Liver (tissue), 3 donors: Measurements from ENCODE around the gene PTPN20.

ENCODE experiments used
- ATF3 ChIP-seq: IDR thresholded peaks from 2 replicates; pipeline ENCODE4 v1.6.1; 2016; ENCODE audit warnings: antibody characterized with exemption
- FOXA1 ChIP-seq: IDR thresholded peaks from 2 replicates; pipeline ENCODE4 v1.6.1; 2016; ENCODE audit warnings: antibody characterized with exemption
- FOXA2 ChIP-seq: IDR thresholded peaks from 2 replicates; pipeline ENCODE4 v1.6.1; 2016; ENCODE audit warnings: antibody characterized with exemption
- GABPA ChIP-seq, 2 donors: IDR thresholded peaks in 1 of 2; conservative IDR thresholded peaks in 1 of 2; 2 replicates each; pipeline ENCODE4 v1.6.1; 2016; ENCODE audit warnings: antibody characterized with exemption in 2 of 2, mild to moderate bottlenecking in 1 of 2, moderate library complexity in 1 of 2
- HNF4G ChIP-seq: IDR thresholded peaks from 2 replicates; pipeline ENCODE4 v1.6.1; 2016; ENCODE audit warnings: antibody characterized with exemption
- JUND ChIP-seq, 2 donors: IDR thresholded peaks; 2 replicates each; pipeline ENCODE4 v1.6.1; 2016; ENCODE audit warnings: antibody characterized with exemption in 2 of 2
- MAX ChIP-seq: IDR thresholded peaks from 2 replicates; pipeline ENCODE4 v1.6.1; 2016; ENCODE audit warnings: antibody characterized with exemption
- NR2F2 ChIP-seq: IDR thresholded peaks from 2 replicates; pipeline ENCODE4 v1.6.1; 2016; ENCODE audit warnings: antibody characterized with exemption
- RAD21 ChIP-seq, 2 donors: IDR thresholded peaks; 2 replicates each; pipeline ENCODE4 v1.6.1; 2016; ENCODE audit warnings: antibody characterized with exemption in 2 of 2, mild to moderate bottlenecking in 2 of 2
- TAF1 ChIP-seq: conservative IDR thresholded peaks from 2 replicates; pipeline ENCODE4 v1.6.1; 2016; ENCODE audit warnings: antibody characterized with exemption, mild to moderate bottlenecking
- ZBTB33 ChIP-seq: IDR thresholded peaks from 2 replicates; pipeline ENCODE4 v1.6.1; 2016; ENCODE audit warnings: antibody characterized with exemption
- TF ChIP-seq, protein P1 (sequence below): fragments of 150-350 bp; IDR thresholded peaks from 2 replicates; pipeline ENCODE4 v1.5.1; 2017; ENCODE audit warnings: improper control_type of control experiment, low read depth, low read length; ENCODE audit not compliant: missing input control
- TF ChIP-seq, protein P2 (sequence below): IDR thresholded peaks from 2 replicates; pipeline ENCODE4 v1.6.1; 2016; ENCODE audit warnings: antibody characterized with exemption, mild to moderate bottlenecking
- donor health status: healthy.
- donor health status: healthy.

DNA sequence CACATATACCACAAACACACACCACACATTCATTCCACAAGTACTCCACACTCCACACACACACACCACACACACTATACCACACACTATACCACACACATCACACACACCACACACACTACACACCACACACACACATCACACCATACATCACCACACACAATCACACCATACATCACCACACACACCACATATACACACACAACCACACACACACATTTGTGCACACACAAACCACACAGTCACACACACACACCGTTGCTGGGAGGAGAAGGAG is 112.8 kb downstream of the PTPN20 start:
- TF ChIP-seq NR2F2 (no peak), MAX (no peak), ZBTB33 (no peak), GABPA (IDR thresholded peaks at IDR 0.05 in 1 of 2, conservative IDR thresholded peaks at IDR 0.05 in 1 of 2) (no peak), ATF3 (no peak), FOXA2 (no peak), TAF1 (no peak), FOXA1 (no peak), JUND (IDR thresholded peaks at IDR 0.05) (no peak), HNF4G (no peak), RAD21 (IDR thresholded peaks at IDR 0.05) (no peak)
- TF ChIP-seq, protein P1, sequence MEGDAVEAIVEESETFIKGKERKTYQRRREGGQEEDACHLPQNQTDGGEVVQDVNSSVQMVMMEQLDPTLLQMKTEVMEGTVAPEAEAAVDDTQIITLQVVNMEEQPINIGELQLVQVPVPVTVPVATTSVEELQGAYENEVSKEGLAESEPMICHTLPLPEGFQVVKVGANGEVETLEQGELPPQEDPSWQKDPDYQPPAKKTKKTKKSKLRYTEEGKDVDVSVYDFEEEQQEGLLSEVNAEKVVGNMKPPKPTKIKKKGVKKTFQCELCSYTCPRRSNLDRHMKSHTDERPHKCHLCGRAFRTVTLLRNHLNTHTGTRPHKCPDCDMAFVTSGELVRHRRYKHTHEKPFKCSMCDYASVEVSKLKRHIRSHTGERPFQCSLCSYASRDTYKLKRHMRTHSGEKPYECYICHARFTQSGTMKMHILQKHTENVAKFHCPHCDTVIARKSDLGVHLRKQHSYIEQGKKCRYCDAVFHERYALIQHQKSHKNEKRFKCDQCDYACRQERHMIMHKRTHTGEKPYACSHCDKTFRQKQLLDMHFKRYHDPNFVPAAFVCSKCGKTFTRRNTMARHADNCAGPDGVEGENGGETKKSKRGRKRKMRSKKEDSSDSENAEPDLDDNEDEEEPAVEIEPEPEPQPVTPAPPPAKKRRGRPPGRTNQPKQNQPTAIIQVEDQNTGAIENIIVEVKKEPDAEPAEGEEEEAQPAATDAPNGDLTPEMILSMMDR, result no peak
- TF ChIP-seq, protein P2, sequence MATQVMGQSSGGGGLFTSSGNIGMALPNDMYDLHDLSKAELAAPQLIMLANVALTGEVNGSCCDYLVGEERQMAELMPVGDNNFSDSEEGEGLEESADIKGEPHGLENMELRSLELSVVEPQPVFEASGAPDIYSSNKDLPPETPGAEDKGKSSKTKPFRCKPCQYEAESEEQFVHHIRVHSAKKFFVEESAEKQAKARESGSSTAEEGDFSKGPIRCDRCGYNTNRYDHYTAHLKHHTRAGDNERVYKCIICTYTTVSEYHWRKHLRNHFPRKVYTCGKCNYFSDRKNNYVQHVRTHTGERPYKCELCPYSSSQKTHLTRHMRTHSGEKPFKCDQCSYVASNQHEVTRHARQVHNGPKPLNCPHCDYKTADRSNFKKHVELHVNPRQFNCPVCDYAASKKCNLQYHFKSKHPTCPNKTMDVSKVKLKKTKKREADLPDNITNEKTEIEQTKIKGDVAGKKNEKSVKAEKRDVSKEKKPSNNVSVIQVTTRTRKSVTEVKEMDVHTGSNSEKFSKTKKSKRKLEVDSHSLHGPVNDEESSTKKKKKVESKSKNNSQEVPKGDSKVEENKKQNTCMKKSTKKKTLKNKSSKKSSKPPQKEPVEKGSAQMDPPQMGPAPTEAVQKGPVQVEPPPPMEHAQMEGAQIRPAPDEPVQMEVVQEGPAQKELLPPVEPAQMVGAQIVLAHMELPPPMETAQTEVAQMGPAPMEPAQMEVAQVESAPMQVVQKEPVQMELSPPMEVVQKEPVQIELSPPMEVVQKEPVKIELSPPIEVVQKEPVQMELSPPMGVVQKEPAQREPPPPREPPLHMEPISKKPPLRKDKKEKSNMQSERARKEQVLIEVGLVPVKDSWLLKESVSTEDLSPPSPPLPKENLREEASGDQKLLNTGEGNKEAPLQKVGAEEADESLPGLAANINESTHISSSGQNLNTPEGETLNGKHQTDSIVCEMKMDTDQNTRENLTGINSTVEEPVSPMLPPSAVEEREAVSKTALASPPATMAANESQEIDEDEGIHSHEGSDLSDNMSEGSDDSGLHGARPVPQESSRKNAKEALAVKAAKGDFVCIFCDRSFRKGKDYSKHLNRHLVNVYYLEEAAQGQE, result no peak
